GM08714 (cell line): ENCODE data around the gene GRK6.

Source experiments
- H3K4me3 ChIP-seq: fragments of 200-500 bp; sonication (Bioruptor generic); 2 replicates; pipeline ENCODE4 v1.5.1; 2014; ENCODE audit warnings: mild to moderate bottlenecking, low read length, inconsistent platforms
- ZNF274 ChIP-seq: IDR thresholded peaks from 2 replicates; pipeline ENCODE4 v1.6.1; 2012; ENCODE audit warnings: mild to moderate bottlenecking, low read depth, low read length

GRK6 gene

GRCh38 chr5:177426566-177427210 is at the start of gene GRK6:
GRK6 (plus strand) TSS chr5:177426676; CDS start chr5:177426846, 170 bp downstream.
- no peak for TF ChIP-seq ZNF274
- H3K4me3 ChIP-seq = peak within 1 kb of the TSS; percentile 71

GRCh38 chr5:177377851-177378776 is 48.4 kb upstream of the GRK6 start:
- TF ChIP-seq ZNF274 = no peak
- no peak overlapping the region for H3K4me3 ChIP-seq

- no peak for TF ChIP-seq ZNF274
- no peak overlapping the region for H3K4me3 ChIP-seq
These were observed 47.3 kb upstream of the GRK6 start for GRCh38 chr5:177378884-177379883.

GRCh38 chr5:177380805-177381126 is 45.7 kb upstream of the GRK6 start:
- no peak overlapping the region for H3K4me3 ChIP-seq
- no peak for TF ChIP-seq ZNF274

- no peak overlapping the region for H3K4me3 ChIP-seq
- no peak for TF ChIP-seq ZNF274
These were observed 44.0 kb upstream of the GRK6 start for GRCh38 chr5:177382423-177383029.

GRCh38 chr5:177383181-177383580 is 43.3 kb upstream of the GRK6 start:
- TF ChIP-seq ZNF274 = no peak
- no peak overlapping the region for H3K4me3 ChIP-seq

- TF ChIP-seq ZNF274 = no peak
- H3K4me3 ChIP-seq = no peak within 1 kb of the TSS
These were observed 42.3 kb upstream of the GRK6 start, which contains the start of gene SLC34A1 for GRCh38 chr5:177384134-177384533. SLC34A1 (plus strand) TSS chr5:177384434; CDS start chr5:177385742, 1,308 bp downstream.

- no peak overlapping the region for H3K4me3 ChIP-seq
- no peak for TF ChIP-seq ZNF274
These were observed 40.8 kb upstream of the GRK6 start for GRCh38 chr5:177385720-177386119.

GRCh38 chr5:177386542-177386941 is 39.9 kb upstream of the GRK6 start:
- no peak for TF ChIP-seq ZNF274

GRCh38 chr5:177387405-177387804 is 39.1 kb upstream of the GRK6 start:
- no peak overlapping the region for H3K4me3 ChIP-seq
- TF ChIP-seq ZNF274 = no peak

More at GRCh38 chr5:177386542-177386941, 39.9 kb upstream of the GRK6 start:
- no peak overlapping the region for H3K4me3 ChIP-seq

GRCh38 chr5:177388521-177389052 is 37.9 kb upstream of the GRK6 start:
- no peak overlapping the region for H3K4me3 ChIP-seq
- TF ChIP-seq ZNF274 = no peak

GRCh38 chr5:177389241-177390169 is 37.0 kb upstream of the GRK6 start:
- TF ChIP-seq ZNF274 = no peak
- no peak overlapping the region for H3K4me3 ChIP-seq
